Keratinocyte (primary cell): ENCODE data around the gene G2E3.
"Not testable (repeated sequence)": the region's sequence is repeated elsewhere in the genome, so short reads cannot be mapped to it uniquely, and the experiment has no call there.

Experiments used
- CTCF ChIP-seq, 3 experiments: IDR thresholded peaks in 1 of 3; conservative IDR thresholded peaks in 1 of 3; optimal IDR thresholded peaks in 1 of 3; 2 replicates in 2 of 3; 3 replicates in 1 of 3; pipeline versions ENCODE3 to v1.5.1; 2011; ENCODE audit warnings: low read length in 3 of 3, mild to moderate bottlenecking in 3 of 3, moderate library complexity in 2 of 3, control low read depth in 1 of 3, inconsistent platforms in 1 of 3; ENCODE audit not compliant: insufficient read depth in 2 of 3; ENCODE audit errors: extremely low read depth in 1 of 3
- EZH2 ChIP-seq: IDR thresholded peaks from one replicate; pipeline ENCODE4 v1.6.1; 2012; ENCODE audit warnings: inconsistent platforms, mild to moderate bottlenecking, low read length, moderate library complexity

- not testable (repeated sequence) for TF ChIP-seq CTCF (optimal IDR thresholded peaks at IDR 0.05 in 1 of 3, IDR thresholded peaks at IDR 0.05 in 1 of 3, conservative IDR thresholded peaks at IDR 0.05 in 1 of 3; ENCODE audit: extremely low read depth in 1 of 3, insufficient read depth in 2 of 3, low read length in 3 of 3); EZH2
Observed at GRCh38 chr14:30604696-30605095, 45.7 kb downstream of the G2E3 start.
